Activated CD8-positive, alpha-beta memory T cell treated with anti-CD3 and anti-CD28 coated beads for 24 hours (primary cell): Measurements from ENCODE around the gene SEPTIN12.
"Not testable (repeated sequence)": the region's sequence is repeated elsewhere in the genome, so short reads cannot be mapped to it uniquely, and the experiment has no call there.

Source experiments
- DNase-seq: peaks from one replicate; pipeline ENCODE4 v3.0.0-alpha.2; 2020

Gene SEPTIN12

DNA sequence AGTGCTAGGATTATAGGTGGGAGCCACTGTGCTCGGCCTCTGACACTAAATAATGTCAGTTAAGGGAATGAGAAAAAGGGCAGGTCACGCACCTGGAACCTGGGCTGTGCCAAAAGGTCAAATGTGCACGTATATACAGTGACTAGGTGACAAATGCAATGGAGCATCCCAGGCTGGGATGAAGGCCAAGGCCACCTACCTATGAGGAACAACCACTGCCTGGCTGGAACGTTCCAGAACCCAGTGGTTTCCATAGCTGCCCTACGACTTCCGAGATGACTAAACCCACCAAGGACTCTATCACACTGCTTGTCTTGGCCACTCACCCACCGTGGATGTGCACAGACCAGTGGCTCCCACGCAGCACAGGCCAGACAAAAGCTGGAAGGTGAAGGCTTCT lies 37.2 kb downstream of the SEPTIN12 start:
- no peak for DNase-seq

DNA sequence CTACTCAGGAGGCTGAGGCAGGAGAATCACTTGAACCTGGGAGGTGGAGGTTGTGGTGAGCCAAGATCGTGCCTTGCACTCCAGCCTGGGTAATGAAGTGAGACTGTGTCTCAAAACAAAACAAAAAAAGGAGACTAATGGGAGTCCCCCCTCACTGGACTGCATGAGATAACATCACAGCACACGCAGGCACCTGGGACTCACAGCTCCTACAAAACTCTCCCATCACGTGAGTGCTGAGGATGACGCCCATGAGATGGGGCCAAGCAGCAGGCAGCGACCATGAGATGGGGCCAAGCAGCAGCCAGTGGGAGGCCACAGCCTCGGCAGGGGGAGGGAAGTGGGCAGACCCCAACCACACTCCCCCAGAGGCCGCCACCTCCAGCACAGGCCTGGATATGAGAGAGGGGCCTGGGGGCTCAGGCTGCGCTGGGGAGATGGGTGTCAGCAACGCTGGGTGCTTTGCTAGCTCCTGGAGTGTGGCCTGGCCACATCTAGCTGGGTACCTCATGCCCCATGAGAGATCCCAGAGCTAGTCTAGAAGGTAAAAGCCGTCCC lies 38.4 kb downstream of the SEPTIN12 start:
- no peak for DNase-seq

DNA sequence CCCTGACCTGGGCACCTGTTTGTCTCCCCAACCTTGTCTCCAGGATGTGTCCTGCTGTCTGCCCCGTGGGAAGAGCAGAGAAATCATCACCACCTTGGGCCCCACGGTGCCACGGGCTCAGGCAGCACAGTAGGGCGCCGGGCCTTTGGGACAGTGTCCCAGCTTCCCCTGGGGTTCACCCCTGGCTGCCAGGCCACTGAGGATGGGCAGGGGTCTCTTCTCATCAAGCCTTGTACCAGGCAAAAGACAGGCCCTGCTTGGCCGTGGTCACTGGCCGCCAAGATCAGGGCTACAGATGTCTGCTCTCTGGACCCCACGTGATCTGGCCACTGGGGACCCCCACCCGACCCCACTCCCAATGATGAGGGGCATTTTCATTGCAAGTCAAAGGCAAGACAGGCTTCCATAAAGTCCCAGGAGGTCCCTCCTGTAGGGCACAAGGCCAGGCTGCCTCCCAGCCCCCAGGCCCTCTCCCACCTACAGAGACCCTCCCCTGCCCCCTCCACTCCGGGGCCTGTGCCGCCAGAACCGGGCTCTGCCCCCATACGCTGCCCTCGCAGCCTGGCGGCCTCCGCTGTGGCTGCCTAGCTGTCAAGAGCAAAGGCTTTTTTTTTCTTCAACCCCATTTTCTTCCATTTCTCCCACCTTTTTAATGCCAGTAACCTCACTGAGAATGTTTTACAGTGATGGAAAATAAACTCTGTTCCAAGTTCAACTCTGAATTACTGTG lies 39.3 kb downstream of the SEPTIN12 start:
- no peak for DNase-seq

DNA sequence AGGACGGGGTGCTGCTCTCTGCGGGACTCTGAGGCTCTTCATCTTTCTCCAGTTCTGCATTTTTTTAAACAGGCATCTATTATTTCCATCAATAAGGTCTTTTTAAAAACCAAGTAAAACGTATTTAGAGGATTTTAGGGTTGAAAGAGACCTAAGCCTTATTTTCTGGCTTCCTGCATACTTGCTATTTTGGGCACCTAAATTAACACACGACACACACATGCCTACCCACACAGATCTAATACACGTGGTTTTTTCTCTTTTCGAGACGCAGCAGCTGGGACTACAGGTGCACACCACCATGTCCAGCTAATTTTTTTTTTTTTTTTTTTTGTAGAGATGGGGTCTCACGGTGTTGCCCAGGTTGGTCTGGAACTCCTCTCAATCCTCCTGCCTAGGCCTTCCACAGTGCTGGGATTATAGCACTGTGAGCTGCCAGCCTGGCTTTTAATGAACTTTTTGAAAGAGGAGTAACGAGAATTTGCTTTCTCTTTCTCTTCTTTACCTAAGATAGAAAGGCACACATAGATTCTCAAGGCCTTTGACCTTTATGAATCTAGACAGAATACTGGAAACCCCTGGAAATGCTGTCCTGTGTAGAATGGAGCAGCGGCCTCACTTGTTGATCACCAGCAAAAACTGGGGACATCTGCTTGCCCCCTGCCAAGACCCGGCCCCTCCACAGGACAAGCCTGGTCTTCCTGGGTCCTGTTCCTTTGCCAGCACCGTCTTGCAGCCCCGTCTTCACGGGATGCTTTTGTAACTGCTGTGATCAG lies 40.1 kb downstream of the SEPTIN12 start:
- no peak for DNase-seq

DNA sequence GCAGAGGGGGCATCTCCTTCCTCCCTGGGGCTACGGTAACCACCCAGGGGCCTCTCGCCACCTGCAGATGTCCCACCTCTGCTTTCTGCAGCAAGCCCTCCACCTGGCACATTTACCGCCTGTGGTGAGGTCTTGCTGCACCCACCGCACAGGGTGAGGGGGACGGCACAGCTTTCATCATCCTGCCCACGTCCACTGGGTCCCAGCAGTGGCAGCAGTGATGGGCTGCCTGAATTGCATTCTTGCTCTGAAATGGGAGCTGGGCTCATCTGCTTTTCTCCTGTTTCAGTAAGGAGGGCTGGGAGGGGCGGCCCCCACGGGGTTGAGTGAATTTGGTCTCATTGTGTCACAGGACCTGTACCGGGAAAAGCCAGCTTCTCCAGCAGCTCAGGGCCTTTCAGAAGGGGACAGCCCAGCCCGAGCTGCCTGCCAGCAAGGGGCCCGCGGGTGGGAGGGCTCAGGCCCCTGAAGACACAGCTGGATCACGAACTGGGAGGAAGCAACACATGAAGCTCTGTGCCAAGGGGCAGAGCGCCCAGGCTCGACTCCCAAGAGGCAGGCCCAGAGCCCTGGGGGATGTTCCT lies 41.1 kb downstream of the SEPTIN12 start:
- peak; percentile 64 for DNase-seq

DNA sequence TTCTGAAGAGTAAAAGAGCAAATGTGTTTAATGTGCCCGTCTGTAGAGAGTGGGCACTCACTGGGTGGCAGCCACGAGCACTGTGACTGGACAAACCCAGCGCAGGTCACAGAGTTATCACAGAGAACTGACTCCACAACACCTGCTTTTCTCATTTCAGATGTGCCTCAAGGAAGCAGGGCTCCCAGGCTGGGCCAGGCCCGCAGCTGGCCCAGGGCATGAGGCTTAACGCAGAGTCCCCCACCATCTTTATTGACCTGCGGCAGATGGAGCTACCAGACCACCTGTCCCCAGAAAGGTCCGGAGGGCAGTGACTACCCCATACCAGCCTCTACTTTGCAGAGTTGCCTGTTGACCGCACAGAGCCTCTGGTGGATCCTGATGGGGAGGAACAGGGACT lies 41.9 kb downstream of the SEPTIN12 start:
- no peak for DNase-seq

DNA sequence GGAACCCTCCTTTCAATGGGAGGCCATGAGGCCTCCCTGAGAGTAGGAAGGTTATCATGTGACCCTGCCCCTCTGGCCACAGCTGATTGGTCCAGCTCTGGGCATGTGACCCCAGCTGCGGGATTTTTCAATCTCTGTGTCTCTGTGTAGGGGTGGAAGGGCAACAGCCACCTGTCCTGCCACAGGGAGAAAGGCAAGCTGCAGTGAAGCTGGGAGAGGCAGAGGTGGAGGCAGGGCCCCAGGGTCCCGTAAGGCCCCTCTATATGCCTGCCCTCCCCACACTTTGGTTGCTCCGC lies 42.9 kb downstream of the SEPTIN12 start:
- DNase-seq = no peak

DNA sequence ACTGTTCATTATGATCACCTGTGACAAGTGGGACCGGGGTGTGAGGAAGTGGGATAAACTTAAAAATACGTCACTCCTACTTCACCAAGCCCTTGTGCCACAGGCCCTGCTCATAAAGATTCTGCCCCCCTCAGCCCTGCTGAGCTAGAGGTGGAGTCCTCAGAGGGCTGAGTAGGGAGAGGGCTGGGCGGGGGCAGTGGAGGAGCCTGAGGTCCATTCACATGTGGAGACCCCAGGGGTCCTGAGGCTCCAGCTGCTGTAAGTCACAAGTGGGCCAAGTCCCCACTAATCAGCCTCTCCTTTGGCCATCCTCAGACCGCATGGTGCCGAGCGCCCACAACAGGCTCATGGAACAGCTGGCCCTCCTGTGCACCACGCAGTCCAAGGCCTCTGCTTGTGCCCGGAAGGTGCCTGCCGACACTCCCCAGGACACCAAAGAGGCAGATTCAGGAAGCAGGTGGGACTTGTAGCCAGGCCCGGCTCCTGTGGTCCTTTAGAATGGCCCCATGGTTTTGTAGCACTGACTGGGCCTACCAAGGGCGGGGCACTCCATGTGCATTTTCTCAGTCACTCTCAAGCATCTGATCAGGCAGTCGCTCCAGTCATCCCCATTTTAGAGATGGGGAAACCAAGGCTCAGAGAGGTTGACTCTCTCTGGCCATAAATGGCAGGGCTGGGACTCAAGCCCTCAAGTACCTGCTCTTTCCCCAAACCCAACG lies 43.4 kb downstream of the SEPTIN12 start:
- DNase-seq = no peak

DNA sequence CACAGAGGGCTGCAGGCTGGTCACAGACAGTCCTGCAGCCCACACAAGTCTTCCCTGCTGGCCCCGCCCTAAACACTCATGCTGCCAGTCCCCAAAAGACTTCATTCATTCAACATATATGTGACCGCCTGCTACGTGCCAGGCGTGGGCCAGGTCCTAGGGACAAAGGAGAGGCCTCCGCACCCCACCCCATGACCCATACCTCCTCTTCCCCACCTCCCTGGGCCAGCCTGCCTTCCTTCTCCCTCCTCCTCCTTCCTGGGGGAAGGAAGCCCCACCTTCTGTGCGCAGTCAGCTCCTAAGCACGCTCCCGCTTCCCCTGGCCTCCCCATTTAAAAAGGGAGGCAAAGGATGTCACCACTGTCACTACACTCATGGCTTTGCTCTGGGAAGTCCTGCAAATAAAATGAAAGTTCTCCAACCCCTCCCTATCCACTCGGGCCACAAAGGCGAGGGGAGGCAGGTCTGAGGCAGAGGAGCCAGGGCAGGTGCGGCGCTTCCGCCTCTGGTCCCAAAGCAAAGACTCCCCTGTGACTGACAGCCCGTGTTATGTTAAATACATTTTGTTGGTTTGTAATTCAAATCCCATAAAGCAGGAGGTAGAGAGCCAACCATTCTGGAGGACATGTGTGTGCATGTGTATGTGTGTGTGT lies 44.8 kb downstream of the SEPTIN12 start:
- DNase-seq = no peak

DNA sequence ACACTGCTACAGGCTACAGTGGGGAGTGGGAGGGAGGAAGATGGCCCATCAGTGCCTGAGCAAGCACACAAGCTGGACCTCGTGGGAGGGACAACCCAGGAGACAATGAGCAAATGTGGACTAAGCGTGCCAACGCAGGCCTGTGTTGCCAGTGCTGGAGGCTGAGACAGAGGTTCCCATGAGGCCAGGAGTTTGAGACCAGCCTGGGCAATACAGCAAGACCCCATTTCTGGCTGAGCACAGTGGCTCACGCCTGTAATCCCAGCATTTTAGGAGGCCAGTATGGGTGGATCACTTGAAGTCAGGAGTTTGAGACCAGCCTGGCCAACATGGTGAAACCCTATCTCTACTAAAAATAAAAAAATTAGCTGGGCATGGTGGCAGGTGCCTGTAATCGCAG lies 49.8 kb downstream of the SEPTIN12 start:
- not testable (repeated sequence) for DNase-seq

DNA sequence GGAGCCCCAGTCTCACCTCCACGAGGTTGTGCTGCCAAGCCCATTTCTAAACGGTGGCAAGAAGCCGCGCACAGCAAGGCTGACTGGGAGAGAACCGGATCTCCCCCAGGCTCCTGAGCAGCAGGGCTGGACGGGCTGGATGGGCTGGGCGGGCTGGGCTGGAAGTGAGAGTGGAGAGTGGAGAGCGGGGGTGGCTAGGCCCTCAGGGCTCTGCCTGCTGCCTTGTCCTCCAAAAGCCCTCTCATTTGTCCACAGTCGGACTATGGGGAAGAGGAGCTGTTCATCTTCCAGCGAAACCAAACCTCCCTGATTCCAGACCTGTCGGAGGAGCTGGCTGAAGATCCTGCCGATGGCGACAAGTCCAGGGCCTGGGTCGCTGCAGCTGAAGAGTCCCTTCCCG lies 50.6 kb downstream of the SEPTIN12 start:
- no peak for DNase-seq

DNA sequence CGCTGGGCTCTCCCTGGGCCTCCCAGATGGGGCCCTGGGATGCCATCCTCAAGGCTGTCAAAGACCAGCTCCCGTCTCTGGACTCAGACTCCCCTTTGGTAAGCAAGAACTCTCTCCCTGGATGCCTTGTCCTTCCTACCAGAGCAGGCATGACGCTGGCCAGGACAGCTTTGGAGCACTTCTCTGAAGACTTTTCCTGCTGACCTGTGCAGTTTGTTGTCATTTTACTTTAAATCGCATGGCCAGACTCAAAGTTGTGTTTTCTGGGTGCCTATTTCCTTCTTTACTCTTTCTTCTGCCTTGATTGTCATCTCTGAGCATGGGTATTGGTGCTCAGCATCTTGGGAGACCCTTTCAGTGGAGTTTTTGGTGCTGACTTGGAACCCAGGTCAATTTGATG lies 51.6 kb downstream of the SEPTIN12 start:
- no peak for DNase-seq

DNA sequence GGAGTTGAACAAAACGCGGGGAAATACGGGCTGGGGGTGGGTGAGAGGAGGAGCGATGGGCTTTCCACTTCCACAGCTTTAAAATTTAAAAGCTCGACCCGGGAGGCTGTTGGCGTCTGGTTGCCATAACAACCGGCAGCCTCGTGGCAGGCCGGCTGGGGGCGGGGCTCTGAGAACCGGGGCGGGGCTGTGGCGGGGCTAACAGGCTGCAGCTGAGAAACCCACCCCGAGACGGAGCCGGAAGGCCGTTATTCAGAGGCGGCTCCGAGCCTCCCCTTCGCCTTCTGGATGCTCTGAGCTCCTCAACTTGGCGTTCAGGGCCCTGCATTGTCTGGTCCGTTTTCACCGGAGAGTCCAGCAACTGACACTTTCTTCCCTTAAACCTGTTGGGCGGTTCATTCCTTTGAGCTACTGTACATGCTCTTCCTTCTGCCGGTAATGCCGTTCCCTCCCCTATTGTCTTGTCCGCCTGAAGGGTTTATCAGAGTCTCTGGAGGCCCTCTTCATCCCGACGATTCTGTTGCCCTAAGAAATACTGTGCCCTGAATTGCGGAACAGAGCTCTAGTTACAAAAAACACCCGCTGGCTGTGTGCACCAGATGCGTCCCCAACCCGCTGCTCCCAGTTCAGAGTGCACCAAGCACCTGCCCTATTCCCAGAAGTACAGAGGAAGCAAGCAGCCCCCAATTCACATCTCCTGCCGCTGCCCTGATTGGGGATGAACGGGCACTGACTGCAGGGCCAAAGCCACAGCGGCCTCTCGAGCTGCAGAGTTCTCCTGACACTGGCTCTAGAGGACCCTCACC lies 53.2 kb downstream of the SEPTIN12 start:
- peak; percentile 96 for DNase-seq

DNA sequence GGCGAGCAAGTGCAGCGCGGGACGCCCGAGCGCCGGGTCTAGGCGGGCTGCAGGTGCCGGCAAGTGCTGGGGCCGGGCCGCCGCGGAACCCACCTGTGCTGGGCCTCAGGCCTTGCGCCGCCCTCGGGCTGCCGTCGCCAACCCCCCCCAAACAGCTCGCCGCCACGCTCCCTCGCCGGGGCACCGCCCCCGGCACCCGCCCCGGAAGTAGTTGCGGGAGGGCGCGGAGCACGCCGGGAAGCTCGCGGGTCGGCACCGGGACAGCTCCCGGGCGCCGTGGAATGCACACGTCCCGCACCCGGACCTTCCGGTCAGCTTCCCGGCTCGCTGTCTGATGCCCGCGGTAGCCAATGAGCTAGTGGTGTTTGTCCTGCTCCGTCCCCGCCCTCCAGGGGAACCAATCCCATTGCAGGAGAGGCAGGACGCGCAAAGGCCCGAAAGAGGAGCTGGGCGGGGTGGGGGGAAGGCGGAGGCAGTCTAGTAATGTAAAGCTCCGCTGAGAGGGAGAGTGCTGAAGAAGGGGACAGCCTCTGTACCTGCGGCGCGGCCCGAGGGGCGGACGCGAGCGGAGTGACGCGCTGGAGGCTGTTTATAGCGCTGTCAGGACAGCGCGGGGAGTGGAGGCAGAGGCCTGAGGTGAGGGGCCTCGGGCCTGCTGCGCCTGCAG lies 53.9 kb downstream of the SEPTIN12 start, which contains the start of the genes ANKS3 and DNAAF8:
ANKS3 (minus strand) TSS at position 209 of the 667 bp plus-strand sequence. CDS start 4,122 bp downstream, outside the sequence.
DNAAF8 (plus strand) TSS at position 475 of the 667 bp plus-strand sequence. CDS start 1,978 bp downstream, outside the sequence.
- peak; percentile 92 for DNase-seq

DNA sequence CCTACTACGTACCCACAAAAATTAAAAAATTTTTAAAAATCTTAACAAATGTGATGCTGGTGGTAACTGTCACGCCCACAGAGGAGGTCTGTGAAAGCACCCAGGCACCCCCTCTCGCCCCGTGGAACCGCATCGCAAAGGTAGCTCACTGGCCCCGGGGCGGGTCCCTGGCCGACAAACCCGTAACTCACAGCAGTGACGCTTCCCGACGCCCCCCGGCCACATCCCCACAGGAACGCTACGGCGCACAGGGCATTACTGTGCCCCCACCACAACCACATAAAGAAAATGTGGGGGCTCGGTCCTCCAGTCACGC lies 54.4 kb downstream of the SEPTIN12 start:
- no peak for DNase-seq

DNA sequence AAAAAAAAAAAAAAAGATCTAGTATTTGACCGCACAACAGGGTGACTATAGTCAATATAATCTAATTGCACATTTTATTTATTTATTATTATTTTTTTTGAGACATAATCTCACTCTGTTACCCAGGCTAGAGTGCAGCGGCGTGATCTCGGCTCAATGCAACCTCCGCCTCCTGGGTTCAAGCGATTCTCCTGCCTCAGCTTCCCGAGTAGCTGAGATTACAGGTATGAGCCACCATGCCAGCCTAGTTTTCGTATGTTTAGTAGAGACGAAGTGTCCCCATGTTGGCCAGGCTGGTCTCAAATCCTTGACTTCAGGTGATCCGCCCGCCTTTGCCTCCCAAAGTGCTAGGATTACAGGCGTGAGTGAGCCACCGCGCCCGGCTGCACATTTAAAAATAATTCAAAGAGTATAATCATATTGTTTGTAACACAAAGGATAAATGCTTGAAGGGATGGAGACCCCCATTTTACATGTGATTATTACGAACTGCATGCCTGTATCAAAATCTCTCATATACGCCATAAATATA lies 54.9 kb downstream of the SEPTIN12 start:
- no peak for DNase-seq

DNA sequence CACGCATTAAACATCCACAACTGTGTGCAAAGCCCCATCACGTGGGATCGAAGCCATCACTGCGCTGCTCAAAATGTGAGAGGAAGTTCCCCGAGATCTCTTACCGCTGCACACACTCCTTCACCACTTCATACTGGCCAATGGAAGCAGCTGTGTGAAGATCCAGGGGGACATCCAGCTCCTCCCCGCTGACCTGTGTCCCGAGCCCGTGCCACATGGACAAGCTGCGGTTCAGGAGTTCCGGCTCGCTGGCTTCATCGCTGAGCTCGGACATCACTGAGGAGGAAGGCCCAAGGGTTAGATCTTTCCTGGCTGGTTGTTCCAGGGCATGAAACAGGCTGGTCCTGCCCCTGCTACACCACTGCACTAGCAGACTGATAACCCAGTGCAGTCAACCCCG lies 58.3 kb downstream of the SEPTIN12 start:
- DNase-seq = no peak

DNA sequence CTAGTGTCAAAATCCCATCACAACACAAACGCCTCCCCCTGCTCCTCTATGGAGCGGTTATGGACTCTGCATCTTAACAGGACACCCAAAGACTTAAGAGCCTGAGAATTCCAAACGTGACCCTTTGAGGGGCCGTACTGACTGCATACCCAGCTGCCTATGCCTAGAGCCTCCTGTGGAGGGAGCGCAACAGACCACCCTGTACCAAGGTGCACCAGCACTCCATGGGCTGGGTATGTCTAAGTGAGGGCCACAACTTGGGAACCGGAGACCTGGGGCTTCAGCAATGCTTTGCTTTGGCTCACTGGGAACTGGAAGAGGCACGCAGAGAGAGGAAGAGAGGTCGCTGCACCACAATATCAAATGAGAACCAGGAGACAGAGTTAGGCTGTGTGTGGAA lies 59.5 kb downstream of the SEPTIN12 start:
- DNase-seq = no peak
